HG02938 (cell line): ENCODE data around the gene DNAJB6.

ENCODE experiments used
- ATAC-seq: cut with Tn5 transposase; IDR thresholded peaks from one replicate; pipeline ENCODE4 v1.9.1; 2021; ENCODE audit warnings: mild to moderate bottlenecking, moderate library complexity; ENCODE audit not compliant: unreplicated experiment

Gene DNAJB6

DNA sequence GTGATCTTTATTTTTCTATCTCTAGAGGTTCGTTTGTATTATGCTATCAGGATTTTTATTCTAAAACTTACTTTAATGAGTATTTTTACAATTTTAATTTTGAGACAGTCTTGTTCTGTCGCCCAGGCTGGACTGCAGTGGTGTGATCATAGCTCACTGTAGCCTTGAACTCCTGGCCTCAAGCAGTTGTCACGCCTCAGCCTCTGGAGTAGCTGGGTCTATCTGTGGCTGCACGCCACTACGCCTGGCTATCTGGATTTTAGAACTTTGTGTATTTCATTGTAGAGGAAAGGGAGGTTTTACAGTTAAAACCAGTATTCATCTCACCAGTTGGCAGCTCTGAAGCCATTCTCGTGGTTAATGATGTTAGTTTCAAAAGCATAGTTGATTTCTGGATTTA, 25.9 kb downstream of the DNAJB6 start:
- ATAC-seq, result no peak

DNA sequence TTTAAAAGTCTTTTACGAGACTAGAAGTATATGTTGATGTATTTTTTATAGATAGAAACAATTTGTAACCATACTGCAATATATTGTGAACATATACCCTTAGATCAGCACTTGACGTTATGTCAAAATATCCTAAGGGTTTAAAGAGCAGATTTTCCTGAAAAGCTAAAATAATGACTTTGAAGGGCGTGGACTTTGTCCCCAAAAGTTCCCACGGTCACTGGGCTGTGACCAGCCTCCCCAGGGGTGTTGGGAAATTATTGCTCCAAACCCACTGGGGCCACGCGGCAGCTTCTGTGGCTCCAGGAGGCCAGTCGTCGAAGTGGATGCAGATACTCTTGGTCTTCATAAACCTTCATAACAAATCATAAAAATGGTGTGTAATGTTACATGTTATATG, 29.9 kb downstream of the DNAJB6 start:
- ATAC-seq, result no peak

DNA sequence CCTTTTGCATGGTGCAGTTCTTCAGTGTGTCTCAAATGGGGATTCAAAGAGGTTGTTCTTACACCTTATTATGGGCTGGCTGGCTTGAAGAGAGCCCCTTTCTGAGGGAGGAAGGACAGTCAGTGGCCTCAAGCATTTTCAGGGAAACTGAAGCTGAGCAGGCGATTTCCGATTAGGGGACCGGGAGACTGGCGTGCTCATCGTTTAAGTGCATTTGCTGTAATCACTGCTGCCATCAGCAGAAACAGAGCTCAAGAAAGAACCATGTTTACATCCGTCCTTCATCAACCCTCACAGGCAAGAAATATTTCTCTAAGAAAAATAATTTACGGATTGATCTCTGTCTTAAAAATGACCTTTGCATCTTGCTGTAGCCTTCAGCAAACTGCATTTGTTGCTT, 32.2 kb downstream of the DNAJB6 start:
- no peak for ATAC-seq

DNA sequence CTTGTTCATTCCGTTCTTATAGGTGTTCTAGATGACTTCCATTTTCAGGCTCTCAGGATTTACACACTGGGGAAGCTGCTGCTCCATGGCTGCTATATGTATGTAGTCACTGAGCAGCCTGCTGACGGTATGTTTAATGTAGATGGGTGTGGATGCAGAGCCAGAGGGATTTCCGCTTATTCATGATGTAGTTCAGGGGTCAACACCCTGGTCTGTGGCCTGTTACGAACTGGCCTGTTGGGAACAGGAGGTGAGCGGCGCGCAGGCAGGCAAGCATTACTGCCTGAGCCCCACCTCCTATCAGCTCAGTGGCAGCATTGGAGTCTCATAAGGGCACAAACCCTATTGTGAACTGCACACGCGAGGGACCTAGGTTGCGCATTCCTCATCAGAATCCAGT, 33.9 kb downstream of the DNAJB6 start:
- no peak for ATAC-seq

DNA sequence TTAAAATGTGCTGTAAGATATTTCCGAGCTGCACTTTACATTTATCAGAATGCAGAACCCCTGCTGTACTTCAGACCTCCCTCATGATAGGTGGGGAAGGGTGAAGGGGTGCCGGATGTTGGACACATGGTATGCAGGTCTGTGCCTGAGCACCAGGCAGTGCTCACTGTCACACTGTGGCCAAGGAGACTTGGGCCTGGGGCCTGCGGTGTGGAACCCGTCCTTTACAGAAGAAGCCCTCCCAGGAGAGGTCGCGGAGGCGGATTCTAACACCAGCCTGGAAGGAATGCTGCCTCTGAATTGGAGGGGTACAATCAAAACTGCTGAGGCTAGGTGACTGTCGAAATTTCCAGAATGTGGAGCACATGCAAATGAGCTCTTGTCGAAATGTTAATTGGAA, 34.5 kb downstream of the DNAJB6 start:
- ATAC-seq, result no peak

DNA sequence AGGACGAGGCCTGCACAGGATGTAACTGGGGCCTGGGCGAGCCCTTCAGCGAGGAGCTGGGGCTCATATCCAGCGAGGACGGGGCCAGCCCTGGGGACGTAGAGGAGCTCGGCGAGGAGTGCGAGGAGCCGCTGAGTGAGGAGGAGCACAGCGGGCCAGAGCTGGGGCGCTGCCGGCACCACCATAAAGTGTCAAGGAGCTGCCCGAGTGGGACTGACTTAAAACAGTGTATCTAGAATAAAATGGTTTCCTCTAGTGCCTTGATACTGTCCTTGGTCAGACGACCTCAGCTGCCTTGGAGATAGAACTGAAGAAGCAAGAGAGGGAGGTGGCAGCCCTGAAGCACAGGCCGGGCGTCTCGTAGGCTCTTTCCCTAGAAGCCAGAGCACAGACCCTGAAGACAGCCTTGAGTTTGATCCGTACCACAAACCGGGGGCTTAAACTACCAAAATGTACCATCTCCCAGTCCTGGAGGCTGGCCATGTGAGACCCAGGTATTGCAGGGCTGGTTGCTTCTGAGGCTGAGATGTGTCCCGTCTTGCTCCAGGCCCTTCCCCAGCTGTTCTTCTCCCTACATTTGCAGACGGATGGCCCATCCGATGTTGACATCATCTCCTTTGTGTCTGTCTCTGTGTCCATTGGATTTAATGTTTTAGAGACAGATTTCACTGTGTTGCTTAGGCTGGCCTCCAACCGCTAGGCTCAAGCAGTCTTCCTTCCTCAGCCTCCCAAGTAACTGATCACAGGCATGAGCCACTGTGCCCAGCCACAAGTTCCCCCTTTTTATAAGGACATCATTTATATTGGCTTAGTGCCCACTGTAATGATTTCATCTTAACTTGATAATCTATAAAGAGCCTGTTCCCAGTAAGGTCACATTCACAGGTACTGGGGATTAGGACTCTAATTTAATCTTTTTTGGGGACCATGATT, 35.8 kb downstream of the DNAJB6 start:
- ATAC-seq, result no peak

DNA sequence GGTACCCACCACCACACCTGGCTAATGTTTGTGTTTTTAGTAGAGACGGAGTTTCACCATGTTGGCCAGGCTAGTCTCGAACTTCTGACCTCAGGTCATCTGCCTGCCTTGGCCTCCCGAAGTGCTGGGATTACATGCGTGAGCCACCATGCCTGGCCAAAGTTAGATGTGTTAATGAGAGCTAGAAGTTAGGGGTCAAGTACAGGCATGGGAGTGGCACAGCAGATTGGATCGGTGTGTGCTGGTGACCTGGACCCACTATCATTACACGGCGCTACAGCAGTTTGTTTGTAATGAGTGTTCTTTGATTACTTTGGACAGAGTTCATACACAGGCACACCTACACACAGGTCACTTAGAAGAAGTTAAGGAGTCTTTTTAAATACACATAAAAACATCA, 36.7 kb downstream of the DNAJB6 start:
- ATAC-seq, result no peak

DNA sequence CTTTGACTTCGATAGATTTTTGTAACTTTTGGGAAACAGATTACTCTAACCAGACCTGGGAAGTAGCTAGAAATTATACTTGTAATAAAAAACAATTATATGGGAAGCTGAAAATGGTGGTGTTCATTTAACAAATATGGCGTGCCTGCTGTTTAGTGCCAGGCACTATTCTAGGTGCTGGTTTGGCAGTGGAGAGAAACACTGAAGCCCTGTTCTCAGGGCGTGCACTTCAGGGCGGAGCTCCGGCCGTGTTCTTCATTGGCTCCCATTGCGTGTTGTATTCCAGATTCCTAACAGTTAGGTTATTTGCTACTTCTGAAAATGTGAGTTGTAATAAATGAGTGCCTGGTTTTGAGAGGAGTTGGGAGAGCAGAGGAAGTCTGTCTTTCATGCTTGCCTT, 38.6 kb downstream of the DNAJB6 start:
- ATAC-seq, result no peak

DNA sequence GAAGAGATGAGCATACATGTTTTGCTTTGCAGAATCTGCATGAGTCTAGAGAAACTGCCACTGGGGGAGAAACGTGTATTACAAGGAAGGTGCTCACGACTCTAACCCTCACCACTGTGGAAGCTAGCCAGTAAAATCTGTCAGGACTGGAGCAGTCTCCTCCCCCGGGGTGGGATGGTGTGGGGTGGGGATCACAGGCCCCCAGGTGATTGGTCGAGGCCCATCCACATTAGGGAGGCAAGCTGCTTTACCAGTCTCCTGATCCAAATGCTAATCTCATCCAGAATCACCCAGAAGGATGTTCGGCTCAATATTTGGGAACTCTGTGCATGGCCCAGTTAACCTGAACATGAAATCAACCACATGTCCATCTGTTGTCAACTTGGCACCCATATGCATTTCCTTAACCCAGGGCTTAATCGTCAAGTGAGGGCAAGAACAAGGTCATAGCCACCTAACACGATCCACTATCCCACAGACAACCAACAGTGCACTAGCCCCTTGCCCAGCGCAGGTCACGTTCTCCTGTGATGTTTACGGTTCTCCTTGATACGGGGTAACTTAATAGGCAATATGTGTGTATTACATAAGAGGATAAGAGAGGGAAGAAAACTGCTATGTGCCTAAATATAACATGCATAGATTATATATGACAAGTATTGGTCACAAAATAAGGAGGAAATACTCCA, 40.8 kb downstream of the DNAJB6 start:
- ATAC-seq, result no peak

DNA sequence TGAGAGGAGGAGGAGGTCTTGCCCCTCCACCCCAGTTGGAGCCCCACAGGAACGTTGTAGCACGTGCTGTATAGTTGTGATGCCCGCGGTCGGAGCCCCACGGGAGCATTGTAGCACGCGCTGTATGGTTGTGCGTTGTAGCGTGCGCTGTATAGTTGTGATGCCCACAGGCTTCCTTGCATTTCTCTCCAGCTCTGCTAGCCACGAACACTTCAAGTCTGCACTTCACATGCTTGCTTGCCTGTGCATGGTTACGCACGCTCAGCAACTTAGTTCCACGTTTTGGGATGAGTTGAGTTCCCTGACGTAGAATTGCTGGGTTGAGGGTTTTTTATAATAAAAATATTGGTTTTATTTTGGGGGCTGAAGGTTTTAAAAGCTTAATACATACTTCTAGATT, 41.6 kb downstream of the DNAJB6 start:
- ATAC-seq, result no peak

DNA sequence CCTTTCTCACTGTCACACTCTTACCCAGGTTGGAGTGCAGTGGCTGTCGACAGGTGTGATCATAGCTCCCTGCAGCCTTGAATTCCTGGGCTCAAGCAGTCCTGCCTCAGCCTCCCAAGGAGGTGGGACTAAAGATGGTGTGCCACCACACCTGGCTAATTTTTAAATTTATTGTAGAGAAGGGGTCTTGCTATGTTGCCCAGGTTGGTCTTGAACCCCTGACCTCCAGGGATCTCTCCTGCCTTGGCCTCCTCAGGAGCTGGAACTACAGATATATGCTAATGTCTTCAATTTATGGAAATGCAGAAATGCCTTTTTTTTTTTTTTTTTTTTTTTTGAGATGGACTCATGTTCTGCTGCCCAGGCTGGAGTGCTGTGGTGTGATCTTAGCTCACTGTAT, 42.7 kb downstream of the DNAJB6 start:
- no peak for ATAC-seq

DNA sequence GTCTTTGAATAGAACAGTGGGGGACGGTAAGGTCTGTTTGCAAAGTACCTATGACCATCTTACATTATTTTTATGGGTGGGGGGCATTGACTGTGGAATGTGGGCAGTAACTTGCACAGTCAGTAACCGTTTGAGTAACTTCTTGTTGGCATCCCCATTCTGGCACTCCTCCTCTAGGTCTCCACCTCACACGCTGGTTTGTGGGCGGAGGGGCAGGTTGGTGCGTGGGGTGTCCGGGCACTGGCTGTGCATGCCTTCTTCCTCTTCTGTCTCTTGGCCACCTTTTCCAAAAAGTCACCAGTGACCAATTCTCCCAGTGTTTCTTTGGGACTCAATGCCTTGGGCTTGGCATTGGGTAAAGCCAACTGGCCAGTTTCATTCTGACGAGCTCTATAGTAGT, 43.6 kb downstream of the DNAJB6 start:
- ATAC-seq, result no peak

DNA sequence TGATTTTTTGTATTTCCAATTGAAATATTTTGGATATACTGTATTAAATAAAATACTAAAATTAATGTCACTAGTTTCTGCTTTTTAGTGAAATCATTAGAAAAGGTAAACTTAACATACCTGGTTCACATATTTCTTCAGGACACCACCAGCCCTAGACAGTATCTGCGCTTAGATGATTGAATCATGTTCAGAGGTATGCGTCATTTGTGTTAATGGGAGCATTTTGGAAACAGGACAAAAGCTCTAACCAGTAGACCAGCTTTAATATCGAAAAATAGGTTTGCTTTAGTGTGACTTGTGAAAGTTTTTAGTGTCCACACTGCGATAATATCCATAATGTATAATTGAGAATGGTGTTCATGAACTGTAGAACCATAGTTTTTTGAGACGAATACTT, 47.1 kb downstream of the DNAJB6 start:
- no peak for ATAC-seq

DNA sequence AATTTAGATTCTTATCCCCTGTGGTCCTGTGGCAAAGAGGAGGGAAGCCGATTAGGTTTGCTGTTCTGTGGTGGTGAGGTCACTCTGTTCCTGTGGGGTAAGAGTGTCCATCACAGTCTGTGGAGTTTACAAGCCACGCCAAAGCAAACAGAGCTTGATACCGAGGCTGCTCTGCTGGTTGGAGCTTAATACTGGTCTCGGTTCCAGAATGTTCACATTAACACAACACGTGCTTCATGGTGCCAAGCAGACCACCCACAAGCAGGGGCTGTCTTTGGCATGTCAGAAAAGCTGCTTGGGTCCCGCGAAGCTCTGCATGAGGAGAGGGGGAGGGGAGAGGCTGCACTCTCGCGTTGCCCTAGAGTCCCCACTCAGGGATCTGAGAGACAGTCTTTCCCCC, 47.5 kb downstream of the DNAJB6 start:
- ATAC-seq, result no peak

DNA sequence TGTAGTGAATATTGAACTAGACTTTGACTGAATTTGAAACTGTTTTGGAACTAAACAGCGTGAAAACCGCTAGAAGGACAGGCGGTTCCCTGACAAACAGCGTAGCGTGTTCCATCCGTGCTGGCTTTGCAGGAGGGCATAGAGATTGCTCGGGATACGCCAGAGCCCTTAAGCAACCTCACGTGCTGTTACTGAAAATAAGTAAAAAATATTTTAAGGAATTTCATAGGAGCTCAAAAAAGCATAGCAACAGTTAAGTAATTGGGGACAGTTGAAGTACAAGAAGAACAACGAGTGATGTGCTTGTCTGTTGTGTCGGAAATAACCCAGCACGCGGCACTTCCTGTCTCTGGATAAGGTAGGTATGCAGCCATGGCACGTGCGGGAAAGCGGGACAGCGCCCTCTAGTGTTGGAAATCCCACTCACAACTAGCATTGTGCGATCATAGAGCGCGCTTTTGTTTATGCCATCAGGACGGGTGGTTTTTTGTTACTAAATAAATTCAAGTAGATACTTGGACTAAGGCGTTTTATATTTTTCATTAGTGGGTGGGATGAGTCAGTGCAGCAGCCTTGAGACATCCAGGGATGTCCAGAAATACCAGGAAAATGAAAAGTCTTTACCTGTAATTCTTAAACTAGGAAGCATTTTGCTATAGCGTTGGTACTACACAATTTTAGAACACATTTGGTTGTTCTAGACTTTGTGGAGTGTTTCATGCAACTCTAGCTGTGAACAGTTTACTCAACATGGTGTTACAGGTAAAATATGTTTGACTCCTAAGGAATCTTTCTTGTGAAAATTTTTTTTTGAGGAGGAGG, 50.4 kb downstream of the DNAJB6 start:
- ATAC-seq, result peak; percentile 91

DNA sequence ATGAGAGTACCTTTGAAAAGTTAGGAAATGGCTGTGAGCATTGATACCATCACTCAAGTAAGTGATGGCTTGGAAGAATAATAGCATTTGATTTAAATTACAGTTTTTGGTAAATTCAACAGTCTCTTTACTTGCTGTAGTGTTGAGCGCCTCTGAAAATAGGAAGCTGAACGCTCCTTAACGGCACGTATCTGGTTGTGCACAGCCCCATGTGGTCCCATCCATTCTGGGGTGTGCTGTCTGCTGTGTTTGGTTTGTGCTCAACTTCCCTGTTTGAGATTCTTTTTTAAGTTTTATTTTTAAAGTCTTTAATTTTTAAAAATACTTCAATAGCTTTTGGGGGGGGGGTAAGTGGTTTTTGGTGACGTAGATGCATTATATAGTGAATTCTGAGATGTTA, 51.5 kb downstream of the DNAJB6 start:
- no peak for ATAC-seq

DNA sequence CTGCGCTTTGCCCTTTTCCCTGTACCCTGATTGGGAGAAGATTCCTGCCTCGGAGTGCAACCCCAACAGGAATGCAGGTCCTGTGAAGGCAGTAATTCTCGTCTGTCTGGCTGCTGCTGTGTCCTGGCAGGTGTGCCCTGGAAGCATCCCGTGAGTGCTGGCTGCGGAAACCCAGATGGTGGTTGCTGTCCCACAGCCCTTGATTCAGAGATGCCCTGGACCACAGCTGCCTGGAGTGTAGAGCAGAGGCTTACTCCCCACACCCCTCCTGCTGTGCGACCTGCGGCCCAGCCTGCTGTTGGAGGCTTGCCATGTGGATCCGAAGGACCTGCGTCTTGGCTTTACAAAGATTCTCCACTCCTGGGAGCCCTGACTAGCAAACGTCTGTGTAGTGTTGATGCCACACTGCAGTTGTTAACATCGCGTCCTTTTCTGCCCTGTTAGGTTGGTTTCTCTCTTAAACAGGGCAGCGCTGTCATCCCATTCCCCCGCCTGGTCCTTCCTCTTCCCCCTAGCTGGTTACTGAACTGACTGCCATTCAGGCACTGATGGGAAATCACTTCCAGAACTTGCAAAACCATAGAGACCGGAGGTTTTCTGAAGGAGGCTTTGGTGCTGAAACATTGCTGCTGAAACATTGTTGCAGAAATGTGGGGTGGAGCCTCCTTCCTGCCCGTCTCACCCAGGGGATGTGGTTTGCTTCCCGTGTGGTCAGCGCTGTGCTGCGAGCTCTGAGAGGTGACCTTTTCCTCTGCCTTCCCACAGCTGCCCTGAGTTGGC, 53.3 kb downstream of the DNAJB6 start:
- ATAC-seq, result no peak

DNA sequence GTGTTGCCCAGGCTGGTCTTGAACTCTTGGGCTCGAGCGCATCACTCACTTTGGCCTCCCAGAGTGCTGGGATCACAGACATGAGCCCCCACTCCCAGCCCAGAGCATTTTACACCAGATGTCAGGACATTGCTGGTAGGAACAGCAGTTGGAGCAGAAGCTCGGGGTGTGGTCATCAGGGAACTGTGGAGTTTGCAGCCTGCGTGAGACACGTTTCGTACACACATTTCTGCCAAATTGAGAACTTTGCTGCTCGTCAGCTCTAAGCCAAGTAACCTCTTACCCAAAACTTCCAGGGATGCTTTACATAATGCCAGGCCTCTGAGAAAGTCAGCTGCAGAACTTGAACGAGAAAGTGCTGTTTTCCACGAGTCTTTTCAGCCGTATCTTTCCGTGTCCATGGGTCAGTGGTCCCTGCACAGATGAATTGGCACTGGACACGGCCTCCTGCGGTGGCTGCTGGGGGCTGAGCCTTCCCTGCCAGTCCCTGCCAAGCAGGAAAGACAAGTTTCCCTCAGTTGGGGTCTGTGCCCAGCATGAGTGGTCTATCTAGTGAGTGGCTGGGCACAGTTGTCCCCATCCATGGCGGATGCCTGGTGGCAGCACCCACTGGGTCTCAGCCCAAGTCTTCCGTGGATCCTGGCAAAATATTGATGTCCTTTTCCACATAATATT, 54.4 kb downstream of the DNAJB6 start:
- no peak for ATAC-seq

DNA sequence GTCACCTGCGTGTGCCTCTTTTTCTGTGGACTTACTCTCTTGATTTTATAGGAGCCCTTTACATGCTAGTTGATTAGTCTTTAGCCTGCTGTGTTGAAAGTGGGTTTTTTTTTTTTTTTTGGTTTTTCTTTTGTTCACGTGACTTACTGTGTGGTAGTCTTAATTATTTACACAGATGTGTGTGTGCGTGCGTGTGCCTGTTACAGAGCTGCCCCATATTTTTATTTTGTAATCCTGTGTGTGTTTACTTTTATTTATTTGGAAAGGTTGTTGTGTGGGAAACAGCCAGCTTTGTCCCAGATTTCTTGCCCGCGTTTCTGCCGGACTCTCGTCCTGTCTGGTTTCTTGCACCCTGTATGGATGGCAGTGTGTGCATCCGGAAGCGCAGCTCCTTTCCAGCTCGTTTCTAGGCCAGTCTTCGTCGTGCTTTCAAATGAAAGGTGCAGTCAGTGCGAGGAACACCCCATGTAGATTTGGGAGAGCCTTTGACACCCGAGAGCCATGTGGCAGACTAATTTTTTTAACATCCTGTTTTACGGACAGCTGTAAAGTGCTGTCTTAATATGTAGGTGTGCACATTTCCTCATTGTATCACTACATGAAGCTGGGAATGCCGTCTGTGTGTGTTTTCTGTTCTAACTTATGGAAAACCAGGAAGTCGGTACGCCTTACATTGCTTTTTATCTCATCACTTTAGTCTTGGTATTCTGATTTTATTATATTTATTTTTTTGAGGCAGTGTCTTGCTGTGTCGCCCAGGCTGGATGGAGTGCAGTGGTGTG, 55.6 kb downstream of the DNAJB6 start:
- ATAC-seq, result no peak
